HG03571 (cell line): ENCODE data around the gene PTPRD.

ENCODE experiments used
- ATAC-seq: cut with Tn5 transposase; IDR thresholded peaks from one replicate; pipeline ENCODE4 v1.9.1; 2021; ENCODE audit not compliant: unreplicated experiment

PTPRD gene

GRCh38 chr9:8338767-8339510 lies 2273.9 kb downstream of the PTPRD start:
- ATAC-seq: no peak

GRCh38 chr9:8337834-8338766 lies 2274.7 kb downstream of the PTPRD start:
- ATAC-seq: no peak

GRCh38 chr9:8332871-8333270 lies 2279.9 kb downstream of the PTPRD start:
- no peak for ATAC-seq

DNA sequence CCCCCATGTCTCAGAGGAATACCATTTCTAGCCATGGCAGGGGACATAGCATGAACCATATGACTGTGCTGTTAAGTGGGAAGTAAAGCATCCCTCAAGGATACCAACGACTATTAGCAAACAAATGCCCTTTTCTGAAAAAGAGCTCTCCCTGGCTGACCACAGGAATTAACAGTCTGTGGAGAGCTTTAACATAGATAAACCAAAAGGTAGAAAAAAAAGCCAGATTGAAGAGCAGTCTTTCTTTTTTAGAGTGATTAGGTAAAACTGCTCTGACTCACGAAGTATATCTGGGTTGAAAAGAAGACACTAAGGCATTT lies 2280.5 kb downstream of the PTPRD start:
- no peak for ATAC-seq

GRCh38 chr9:8331507-8332330 lies 2281.1 kb downstream of the PTPRD start:
- no peak for ATAC-seq

GRCh38 chr9:8329561-8330283 lies 2283.1 kb downstream of the PTPRD start:
- ATAC-seq: no peak

DNA sequence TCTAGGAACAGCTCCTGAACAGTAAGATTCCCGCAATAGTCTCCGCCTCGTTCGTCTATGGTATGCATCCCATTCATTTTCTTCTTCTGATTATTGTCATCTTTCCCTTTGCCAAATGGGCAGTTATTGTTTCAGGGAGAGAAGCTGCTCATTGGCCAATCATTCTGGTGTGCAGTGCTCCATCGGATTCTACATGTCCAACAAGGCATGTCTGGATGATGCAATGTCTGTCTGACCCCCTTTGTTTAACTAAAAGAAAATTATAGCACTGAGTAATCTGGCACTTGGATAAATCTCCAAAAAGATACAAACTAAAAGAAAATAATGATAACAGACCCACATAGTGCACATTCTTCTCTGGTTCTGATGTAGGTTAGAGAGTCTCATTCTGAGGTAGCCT lies 2297.6 kb downstream of the PTPRD start:
- no peak for ATAC-seq

DNA sequence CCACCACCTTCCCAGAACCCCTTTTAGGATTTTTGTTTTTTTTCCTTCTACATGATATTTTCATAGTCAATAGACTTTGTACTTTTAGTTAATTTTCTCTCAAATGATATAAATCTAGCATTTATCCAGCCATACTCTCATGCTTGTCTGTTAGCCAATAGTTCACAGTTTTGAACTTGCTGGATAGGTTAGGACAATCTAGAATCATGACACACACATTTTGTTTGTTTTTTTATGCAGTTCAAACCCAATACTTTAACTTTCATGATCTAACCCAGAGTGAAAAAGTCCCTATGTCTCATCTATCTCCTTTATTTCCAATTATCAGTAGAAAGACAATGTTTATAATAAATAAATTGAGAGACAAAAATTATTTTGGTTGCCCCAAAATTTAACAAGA lies 2303.5 kb downstream of the PTPRD start:
- ATAC-seq: no peak

- ATAC-seq: no peak
These were observed 2308.1 kb downstream of the PTPRD start for GRCh38 chr9:8304720-8305119.

GRCh38 chr9:8301296-8301695 lies 2311.5 kb downstream of the PTPRD start:
- ATAC-seq: no peak

DNA sequence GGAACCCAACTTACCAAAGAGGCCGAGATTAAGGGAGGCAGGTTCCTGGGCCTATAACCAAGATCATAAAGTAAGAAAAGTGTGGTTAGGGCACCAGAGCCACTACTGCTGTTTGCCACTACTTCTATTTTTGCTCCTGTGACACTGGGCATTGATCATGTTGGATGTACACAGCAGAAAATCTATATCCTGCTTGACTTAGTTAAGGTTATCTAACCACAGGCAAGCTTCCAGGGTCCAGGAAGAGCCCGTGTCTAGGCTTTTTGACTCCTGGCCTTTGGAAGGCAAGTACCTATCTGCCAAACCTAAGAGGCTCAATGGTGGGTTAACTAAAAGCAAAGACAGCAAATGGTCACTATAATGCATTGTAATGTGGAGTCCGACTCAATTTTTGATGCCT lies 2315.8 kb downstream of the PTPRD start:
- ATAC-seq: no peak

DNA sequence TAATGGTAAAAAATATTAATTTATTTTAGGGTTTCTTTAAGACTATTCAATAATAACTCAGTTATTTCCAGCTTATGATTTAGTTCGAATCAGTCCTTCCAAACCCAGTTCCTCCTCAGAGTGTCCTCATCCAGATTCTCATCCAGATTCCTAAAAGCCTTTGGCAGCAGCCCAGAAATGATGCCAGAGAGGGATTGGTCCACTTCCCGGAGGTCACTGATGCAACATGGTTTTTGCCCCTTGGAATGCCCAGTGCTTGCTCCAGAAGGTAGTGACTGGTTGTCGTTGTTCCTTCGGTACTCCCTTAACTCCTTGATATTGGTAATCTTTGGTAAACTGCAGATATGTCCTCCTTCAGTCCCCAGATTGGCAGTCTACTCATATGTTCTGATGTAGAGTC lies 2320.1 kb downstream of the PTPRD start:
- no peak for ATAC-seq

- no peak for ATAC-seq
These were observed 2323.1 kb downstream of the PTPRD start for GRCh38 chr9:8289681-8290080.

GRCh38 chr9:8287970-8288369 lies 2324.8 kb downstream of the PTPRD start:
- no peak for ATAC-seq

DNA sequence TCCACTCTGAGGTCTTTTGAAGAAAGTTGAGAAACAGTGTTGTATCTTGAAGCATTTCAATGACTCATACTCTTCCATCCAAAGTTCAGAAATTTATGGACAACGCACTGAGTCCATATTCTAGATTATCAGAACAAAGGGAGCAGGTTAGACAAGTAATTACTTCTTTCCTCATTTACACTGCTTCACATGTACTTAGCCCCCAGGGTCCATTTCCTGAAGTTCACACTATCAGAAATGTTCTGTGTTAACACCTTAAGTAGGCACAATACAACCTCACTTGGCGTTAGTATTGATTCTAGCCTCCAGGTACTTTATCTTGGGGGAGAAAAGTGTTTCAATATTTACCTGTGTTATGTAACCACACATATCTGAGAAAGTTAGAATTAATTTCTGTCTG lies 2325.3 kb downstream of the PTPRD start:
- no peak for ATAC-seq

DNA sequence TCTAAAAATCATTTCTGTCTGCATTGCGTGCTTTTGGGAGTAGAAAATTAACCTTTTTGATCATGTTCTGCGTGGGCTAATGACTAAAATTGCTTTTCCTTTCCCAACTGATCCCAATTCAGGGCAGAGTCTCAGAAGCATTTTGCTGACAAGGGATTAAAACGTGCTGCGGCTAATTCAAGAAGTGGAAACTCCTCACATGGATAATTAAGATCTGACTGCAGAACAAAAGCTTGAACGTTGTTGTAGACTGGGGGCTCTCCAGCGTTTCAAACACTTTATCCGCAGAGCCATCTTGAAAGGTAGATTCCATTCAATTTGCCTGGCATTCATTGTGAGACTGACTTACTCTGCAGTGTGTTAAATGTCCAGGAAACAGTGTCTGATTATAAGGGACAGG lies 2327.9 kb downstream of the PTPRD start:
- no peak for ATAC-seq

DNA sequence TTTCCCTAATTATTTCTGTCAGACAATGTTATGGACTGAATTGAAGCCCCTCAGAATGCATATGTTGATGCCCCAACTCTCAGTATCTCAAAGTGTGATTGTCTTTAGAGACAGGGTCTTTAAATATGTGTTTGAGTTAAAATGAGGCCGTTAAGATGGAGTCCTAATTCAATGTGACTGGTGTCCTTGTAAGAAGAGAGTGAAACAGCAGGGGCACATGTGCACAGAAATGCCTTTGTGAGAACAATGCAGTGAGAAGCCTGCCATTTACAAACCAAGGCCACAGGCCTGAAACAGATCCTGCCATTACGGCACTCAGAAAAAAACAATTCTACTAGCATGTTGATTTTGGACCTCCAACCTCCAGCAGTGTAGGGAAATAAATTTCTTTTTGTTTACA lies 2330.3 kb downstream of the PTPRD start:
- no peak for ATAC-seq

- ATAC-seq: no peak
These were observed 2332.0 kb downstream of the PTPRD start for GRCh38 chr9:8280811-8281210.

- no peak for ATAC-seq
These were observed 2334.8 kb downstream of the PTPRD start for GRCh38 chr9:8278048-8278447.

- no peak for ATAC-seq
These were observed 2342.6 kb downstream of the PTPRD start for GRCh38 chr9:8270235-8270634.

GRCh38 chr9:8268881-8269280 lies 2343.9 kb downstream of the PTPRD start:
- ATAC-seq: no peak
